NOMO-1 treated with DMSO at 0.1 percent for 48 hours (cell line): ENCODE data around the gene DPP3.
"Not testable (repeated sequence)": the region's sequence is repeated elsewhere in the genome, so short reads cannot be mapped to it uniquely, and the experiment has no call there.

Source experiments
- DNase-seq: peaks from one replicate; lab custom pipeline; 2025; ENCODE audit not compliant: unreplicated experiment; lab: John Stamatoyannopoulos, UW

Gene DPP3, protein sequence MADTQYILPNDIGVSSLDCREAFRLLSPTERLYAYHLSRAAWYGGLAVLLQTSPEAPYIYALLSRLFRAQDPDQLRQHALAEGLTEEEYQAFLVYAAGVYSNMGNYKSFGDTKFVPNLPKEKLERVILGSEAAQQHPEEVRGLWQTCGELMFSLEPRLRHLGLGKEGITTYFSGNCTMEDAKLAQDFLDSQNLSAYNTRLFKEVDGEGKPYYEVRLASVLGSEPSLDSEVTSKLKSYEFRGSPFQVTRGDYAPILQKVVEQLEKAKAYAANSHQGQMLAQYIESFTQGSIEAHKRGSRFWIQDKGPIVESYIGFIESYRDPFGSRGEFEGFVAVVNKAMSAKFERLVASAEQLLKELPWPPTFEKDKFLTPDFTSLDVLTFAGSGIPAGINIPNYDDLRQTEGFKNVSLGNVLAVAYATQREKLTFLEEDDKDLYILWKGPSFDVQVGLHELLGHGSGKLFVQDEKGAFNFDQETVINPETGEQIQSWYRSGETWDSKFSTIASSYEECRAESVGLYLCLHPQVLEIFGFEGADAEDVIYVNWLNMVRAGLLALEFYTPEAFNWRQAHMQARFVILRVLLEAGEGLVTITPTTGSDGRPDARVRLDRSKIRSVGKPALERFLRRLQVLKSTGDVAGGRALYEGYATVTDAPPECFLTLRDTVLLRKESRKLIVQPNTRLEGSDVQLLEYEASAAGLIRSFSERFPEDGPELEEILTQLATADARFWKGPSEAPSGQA

DNA sequence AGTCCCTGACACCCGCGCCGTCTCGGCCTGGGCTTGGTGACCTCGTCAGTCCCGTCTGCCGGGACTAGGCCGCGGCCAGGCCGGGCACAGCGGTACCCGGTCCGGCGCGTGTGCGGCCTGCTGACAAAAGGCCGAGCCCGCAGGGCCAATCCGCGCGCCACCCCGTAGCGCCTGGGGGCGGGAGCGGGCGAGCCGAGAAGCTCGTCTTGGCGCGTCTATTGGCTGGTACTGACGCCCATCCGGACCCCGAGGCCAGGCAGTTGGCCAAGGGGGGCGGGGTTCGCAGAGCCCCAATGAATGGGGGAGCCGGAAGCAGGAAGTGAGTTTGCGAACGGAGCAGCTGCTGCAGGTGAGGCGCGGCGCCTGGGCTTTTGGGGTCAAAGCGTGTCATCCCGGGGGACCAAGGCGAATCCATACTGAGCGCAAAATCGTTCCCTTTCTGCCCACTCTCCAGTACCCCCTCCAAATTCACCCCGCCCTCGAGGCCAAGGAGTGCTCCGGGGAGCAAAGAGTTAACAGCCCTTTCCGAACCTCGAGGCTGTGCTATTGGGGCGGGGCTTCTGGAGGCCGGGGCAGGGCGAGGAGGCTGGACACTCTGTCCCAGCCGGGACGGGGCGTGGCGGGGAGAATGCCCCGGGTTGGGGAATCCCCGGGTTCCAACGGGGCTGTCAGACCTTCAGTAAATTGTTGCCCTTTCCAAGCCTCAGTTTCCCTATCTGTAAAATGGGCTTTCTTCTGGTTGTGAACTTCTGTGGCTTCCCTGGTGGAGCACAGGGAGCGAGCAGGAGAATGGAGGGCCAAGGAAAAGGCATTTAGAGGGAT is at the start of gene DPP3:
DPP3 (plus strand) TSS at position 318 of the 822 bp plus-strand sequence. CDS start 1,767 bp downstream, outside the sequence.
- peak; percentile 95 for DNase-seq

DNA sequence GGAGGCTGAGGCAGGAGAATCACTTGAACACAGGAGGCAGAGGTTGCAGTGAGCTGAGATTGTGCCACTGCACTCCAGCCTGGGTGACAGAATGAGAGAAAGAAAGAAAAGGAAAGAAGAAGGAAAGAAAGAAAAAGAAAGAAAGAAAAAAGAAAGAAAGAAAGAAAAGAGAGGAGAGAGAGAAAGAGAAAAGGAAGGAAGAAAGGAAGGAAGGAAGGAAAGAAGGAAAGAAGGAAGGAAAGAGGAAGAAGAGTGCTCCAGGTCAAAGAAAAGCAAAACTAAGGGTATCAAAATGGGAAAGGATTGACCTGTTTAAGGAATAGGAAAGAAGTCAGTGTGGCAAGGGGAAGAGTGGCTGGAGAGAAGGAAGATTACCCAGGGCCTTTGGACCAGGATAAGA is 48.9 kb upstream of the DPP3 start:
- not testable (repeated sequence) for DNase-seq

DNA sequence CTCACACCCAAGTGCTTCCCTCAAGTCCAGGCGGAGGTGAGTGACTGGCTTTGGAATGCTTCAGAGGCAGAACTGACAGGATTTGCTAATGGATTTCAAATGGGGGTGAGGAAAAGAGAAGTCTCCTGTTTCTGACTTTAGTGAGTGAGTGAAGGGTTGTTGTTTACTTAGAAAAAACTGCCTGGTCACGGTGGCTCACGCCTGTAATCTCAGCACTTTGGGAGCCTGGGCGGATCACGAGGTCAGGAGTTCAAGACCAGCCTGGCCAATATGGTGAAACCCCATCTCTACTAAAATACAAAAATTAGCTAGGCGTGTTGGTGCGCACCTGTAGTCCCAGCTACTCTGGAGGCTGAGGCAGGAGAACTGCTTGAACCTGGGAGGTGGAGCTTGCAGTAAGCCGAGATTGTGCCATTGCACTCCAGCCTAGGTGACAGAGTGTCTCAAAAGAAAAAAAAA is 48.3 kb upstream of the DPP3 start:
- DNase-seq = not testable (repeated sequence)

DNA sequence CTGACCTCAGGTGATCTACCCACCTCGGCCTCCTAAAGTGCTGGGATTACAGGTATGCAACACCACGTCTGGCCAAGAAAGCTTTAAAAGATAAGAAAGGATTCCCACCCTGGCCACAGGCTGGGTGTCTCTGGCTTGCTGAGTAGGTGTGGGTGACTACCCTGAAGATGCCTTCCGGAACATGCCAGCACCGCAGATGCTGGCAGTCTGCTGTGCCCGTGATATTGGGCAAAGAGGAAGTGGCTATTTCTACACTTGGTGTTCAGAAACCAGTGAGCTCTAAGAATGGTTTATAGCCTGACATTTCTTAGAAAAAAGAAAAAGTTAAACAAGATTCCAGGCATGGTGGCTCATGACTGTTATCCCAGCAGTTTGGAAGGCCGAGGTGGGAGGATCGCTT is 47.6 kb upstream of the DPP3 start:
- peak; percentile 61 for DNase-seq

DNA sequence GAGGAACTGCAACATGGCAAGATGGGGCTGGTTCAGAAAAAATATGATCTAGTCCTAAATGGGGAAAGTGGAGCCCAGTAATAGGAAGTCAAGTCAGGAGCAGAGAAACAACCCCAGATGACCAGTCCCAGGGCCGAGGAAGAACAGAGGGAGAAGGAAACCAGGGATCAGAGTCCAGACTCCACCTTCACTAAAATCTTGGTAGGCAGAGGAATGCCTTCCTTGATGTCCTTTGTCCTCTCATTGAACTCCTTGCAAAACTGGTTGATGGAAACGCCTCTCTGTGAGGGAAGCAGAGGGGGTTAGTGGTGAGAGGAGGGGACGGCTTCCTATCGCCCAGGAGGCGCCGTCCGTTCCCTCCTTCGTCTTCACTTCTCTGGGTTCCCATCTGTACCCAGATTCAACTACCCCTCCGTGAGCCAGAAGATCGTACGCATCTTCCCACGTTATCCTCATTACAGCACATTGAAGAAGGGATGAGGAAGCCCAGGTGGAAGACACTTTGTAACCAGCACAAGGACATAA is 42.2 kb upstream of the DPP3 start:
- DNase-seq = no peak

DNA sequence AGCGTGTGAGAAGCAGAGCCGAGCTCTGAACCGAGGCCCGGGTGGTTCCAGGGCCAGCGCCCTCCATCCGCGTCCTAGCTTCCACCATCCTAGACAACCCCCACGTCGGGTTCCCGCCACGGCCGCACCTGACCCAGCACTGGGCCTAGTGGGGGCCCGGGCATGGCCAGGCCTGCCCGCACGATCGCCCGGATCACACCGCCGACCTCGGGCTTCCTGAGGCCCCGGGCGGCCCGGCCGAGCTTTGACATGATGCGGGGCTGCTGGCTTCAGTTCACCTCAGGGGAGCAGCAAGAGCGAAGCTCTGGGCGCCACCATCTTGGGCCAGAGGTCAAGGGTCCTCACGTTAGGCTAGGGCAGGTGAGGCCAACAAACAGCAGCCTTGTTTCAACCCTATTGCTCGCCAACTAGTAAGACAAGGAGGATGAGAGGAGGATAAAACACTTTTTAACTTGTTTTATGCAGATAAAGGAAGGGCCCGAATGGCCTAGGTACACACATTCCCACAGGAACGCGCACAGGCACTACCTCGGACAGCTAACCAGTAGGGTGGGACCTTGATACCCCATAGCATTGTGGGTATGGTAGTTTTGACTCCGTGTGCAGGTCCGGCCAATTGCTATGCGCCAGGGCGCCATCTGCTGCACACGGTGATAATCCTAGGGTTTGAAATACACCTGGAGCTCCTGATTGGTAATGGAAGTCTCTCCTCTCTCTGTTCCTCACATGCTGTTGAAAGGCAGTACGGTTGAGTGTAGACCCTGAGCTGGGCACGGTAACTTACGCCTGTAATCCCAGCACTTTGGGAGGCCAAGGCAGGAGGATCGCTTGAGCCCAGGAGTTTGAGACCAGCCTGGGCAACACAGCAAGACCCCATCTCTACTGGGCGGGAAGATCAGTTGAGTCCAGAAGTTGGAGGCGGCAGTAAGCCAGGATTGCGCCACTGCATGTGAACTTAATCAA is 41.4 kb upstream of the DPP3 start, which contains the start of gene MRPL11:
MRPL11 (minus strand) TSS at position 345 of the 963 bp plus-strand sequence; CDS start at position 251, 94 bp downstream.
- peak; percentile 90 for DNase-seq

DNA sequence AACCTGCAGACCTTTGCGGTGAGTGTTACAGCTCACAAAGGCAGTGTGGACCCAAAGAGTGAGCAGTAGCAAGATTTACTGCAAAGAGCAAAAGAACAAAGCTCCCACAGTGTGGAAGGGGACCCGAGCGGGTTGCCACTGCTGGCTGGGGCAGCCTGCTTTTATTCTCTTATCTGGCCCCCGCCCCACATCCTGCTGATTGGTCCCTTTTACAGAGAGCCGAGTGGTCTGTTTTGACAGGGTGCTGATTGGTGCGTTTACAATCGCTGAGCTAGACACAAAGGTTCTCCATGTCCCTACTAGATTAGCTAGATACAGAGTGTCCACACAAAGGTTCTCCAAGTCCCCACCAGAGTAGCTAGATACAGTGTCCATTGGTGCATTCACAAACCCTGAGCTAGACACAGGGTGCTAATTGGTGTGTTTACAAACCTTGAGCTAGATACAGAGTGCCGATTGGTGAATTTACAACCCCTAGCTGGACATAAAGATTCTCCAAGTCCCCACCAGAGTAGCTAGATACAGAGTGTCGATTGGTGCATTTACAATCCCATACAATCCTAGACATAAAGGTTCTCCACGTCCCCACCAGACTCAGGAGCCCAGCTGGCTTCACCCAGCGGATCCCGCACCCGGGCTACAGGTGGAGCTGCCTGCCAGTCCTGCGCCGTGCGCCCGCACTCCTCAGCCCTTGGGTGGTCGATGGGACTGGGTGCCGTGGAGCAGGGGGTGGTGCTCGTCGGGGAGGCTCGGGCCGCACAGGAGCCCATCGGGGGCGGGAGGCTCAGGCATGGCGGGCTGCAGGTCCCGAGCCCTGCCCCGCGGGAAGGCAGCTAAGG is 39.9 kb upstream of the DPP3 start:
- not testable (repeated sequence) for DNase-seq

DNA sequence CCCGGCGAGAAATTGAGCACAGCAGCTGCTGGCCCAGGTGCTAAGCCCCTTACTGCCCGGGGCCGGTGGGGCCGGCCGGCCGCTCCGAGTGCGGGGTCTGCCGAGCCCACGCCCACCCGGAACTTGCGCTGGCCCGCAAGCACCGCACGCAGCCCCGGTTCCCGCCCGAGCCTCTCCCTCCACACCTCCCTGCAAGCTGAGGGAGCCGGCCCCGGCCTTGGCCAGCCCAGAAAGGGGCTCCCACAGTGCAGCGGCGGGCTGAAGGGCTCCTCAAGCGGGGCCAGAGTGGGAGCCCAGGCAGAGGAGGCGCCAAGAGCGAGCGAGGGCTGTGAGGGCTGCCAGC is 39.3 kb upstream of the DPP3 start:
- DNase-seq = not testable (repeated sequence)

DNA sequence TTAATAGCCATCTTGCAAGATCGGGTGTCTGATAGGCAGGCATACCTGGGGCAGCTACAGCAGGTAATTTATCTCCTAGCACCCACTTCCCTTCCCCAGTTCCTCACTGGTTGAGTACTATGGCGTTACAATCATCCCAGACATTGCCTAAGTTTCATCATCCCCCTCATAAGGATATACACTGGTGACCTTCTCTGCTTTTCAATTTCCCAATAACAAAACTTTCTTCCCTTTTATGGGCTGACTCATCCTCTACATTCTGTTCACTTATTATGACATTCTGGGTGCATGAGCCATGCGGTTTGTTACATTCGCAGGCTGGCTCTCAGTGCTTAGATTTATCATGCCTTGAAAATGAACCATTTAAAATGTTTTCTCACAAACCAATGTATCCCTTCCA is 36.6 kb upstream of the DPP3 start:
- DNase-seq = peak; percentile 98

DNA sequence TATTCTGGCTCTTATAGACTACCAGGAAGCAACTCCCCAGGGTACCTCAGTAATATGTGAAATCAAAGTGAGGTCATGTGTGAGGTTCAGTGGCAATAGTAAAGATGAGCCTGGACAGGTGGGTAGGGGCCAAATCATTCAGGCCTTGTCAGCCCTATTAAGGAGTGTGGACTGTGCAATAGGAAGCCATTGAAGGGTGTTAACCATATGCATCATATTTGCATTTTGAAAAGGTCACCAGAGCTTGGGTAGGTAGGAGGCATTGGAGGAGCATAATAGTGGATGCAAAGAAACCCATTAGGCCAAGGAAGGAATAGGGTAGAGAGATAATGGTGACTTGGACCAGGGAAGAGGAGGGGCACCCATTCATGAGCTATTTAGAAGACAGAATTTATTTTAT is 33.2 kb upstream of the DPP3 start:
- no peak for DNase-seq

DNA sequence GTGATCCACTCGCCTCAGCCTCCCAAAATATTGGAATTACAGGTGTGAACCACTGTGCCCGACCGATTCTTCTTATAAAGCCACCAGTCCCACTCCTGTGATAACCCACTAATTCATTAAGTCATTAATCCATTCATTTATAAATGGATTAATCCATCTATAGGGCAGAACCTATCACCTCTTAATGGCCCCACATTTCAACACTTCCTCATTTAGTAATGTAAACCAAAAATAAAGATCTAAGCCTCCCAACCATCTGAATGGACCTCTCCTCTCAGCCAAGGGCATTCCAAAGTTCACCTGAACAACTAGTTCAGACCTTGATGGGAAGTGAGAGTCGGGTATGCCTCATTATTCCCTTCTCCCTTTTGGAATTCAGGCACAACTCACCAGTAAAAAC is 31.7 kb upstream of the DPP3 start:
- DNase-seq = peak; percentile 35

DNA sequence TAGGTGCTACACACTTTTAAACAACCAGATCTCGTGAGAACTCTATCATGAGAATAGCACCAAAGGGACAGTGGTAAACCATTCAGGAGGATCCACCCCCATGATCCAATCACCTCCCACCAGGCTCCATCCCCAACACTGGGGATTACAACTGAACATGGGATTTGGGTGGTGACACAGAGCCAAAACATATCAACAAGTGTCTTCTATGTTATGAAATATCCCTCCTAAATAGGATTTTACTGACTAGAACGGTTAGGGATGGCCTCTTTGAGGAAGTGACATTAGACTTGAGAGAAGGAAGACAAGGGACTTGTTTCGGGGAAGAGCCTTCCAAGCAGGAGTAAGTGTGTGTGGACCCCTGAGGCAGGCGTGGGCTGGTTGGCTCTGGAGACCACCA is 29.7 kb upstream of the DPP3 start:
- DNase-seq = peak; percentile 75

DNA sequence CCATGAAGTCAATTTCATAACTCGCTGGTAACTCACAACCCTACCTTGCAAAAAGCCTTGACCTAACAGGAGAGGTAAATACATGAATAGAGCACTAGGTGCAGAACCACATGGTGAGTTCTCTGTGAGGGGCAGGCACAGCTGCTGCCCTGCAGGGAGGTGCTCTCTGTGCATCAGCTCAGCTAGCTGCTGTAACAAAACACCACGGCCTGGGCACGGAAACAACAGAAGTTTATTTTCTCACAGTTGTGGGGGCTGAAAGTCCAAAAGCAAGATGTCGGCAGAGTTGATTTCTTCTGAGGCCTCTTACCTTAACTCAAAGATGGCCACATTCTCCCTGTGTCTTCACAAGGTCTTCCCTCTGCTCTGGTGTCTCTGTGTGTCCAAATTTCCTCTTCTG is 28.6 kb upstream of the DPP3 start:
- DNase-seq = no peak

DNA sequence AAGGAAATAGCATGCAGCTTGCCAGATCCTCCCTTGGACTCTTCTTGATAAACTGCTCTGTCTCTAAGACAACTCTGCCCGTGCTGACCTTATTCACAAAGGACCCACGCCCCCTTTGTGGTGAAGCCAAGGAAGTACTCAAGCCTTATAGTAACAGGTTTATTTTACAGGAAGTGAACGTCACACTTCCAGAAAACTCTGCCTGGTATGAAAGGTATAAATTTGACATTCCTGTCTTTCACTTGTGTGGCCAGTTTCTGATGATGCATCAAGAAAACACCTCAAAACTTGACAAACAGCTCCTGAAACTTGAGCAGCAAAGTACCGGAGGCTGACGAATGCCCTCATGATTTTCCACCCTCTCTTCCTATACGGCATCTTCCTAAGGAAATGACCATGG is 26.0 kb upstream of the DPP3 start:
- DNase-seq = no peak

DNA sequence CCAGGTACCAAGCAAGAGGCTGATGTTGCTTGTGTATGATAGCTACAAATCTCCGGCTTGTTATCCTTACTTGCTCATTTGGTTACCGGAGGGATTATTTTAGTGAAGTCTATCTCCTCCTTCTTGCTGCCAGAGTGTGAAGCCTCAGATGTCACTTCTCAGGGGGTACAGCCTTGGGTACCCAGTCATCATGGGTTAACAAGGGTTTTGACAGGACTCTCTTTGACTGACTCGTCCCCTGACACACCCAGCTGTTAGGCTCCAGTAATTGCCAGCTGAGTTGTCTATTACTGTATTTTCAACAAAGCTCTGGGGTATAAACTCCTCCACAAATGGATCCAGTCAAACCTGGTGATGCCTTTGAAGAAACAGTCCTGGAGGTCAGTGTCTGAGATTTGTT is 25.4 kb upstream of the DPP3 start:
- DNase-seq = no peak

DNA sequence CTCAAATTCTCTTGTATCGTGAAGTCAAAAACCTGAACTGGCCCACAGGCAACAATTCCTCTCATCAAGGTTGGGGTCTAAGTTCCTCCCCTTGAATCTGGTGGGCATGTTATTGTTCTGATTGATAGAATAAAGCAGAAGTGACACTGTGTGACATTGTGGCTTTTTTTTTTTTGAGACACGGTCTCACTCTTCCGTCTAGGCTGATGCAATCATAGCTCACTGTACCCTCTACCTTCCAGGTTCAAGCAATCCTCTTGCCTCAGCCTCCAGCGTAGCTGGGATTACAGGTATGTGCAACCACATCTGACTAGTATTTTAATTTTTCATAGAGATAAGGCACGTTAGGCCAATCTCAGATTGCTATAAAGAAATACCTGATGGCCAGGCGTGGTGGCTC is 22.4 kb upstream of the DPP3 start:
- DNase-seq = peak; percentile 84

DNA sequence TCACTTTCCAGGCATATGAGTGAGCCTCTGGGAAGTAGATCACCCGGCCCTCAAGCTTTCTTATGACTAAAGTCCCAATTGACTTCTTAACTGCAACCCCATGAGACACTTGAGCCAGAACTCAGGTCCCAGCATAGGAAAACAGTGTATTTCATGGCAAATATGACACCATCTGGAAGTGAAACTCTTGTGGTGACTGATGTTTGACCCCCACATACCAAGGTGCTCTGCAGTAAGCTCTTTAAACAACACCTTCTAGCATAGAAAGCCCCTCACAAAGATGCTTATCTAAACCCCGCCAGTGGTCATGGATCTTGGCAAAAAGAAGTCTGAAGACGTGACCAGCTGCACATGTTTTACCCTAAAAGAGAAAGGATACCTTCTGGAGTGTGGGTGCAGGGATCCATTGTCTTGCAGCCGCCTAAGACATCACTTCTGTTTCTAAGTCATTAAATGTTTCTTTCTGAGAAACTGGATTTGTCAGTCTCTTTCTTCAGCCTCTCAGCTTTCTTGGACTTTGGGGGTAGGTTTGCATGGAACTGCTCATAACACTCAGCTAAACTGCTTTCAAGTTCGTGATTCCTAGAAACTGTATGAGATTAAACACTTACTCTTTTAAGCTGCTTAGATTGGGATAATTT is 21.0 kb upstream of the DPP3 start:
- peak; percentile 81 for DNase-seq

DNA sequence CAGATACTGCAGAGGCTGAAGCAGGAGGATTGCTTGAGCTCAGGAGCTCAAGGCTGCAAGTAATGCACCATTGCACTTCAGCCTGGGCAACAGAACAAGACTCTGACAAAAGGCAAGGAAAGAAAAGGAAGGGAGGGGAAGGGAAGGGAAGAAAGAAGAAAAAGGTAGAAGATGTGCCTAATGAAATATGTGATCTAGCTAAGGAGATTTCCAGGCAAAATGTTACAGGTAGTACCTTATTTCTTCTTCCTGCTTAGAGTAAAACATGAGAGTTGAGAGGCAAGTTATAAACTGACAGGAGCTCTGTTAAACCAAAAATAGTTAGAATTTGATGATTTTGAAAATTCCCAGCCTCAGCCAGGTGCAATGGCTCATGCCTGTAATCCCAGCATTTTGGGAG is 18.2 kb upstream of the DPP3 start:
- no peak for DNase-seq

DNA sequence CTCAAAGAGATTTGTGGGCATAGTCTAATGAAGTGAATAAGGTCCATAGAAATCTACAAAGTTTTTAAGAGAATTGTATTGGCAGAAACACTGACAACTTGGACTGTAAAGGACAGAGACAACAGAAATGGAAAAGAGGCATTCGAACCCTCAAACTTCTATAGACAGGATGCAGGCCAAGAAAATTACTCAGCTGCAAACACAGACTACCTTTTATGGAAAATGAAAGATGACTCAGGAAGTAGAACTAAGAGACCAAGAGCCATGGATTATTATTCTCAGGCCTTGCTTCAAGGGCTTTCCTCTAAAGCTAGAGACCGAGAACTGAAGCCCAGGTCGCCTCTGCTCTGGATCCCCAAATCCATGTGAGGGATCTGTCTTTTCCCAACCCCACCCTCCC is 17.3 kb upstream of the DPP3 start:
- no peak for DNase-seq
